Measurements from ENCODE around the gene PHYKPL. TPM values are rescaled to one million over a fixed set of nuclear protein-coding genes. Genes with fewer than 3 reads are reported as not detected.

PHYKPL gene
- total RNA-seq, 1 donor from 2014 or later: 70.2 TPM

- no peaks in the 10 kb centered on the region for H3K27me3 Mint-ChIP-seq (ENCODE audit: unreplicated experiment)
- H3K4me3 Mint-ChIP-seq (ENCODE audit: unreplicated experiment): peak overlapping the region; percentile 75
- peak overlapping the region; percentile 58 for H3K27ac Mint-ChIP-seq (ENCODE audit: unreplicated experiment)
- H3K4me1 Mint-ChIP-seq (ENCODE audit: unreplicated experiment): peaks cover 26% of the 10 kb centered on the region
- DNase-seq (ENCODE audit: extremely low spot score, unreplicated experiment): no peak
- H3K36me3 Mint-ChIP-seq (ENCODE audit: unreplicated experiment): peaks cover 47% of the 10 kb centered on the region
- no peak for TF ChIP-seq CTCF (IDR thresholded peaks at IDR 0.05)
- H3K9me3 Mint-ChIP-seq (ENCODE audit: unreplicated experiment): no peaks in the 10 kb centered on the region
Observed at GRCh38 chr5:178206166-178207101, 26.2 kb downstream of the PHYKPL start.

GRCh38 chr5:178205749-178206047 is 26.9 kb downstream of the PHYKPL start:
- Mint-ChIP-seq H3K4me3 (ENCODE audit: unreplicated experiment) (peak overlapping the region; percentile 75), H3K4me1 (ENCODE audit: unreplicated experiment) (peaks cover 29% of the 10 kb centered on the region), H3K9me3 (ENCODE audit: unreplicated experiment) (no peaks in the 10 kb centered on the region), H3K27me3 (ENCODE audit: unreplicated experiment) (no peaks in the 10 kb centered on the region), H3K27ac (ENCODE audit: unreplicated experiment) (peak overlapping the region; percentile 58), H3K36me3 (ENCODE audit: unreplicated experiment) (peaks cover 40% of the 10 kb centered on the region)
- DNase-seq (ENCODE audit: extremely low spot score, unreplicated experiment): no peak
- TF ChIP-seq CTCF (IDR thresholded peaks at IDR 0.05): no peak

GRCh38 chr5:178204935-178205748 is 27.5 kb downstream of the PHYKPL start:
- Mint-ChIP-seq H3K27ac (ENCODE audit: unreplicated experiment) (peak overlapping the region; percentile 58), H3K4me3 (ENCODE audit: unreplicated experiment) (peak overlapping the region; percentile 92), H3K36me3 (ENCODE audit: unreplicated experiment) (peaks cover 36% of the 10 kb centered on the region), H3K27me3 (ENCODE audit: unreplicated experiment) (no peaks in the 10 kb centered on the region), H3K4me1 (ENCODE audit: unreplicated experiment) (peaks cover 35% of the 10 kb centered on the region), H3K9me3 (ENCODE audit: unreplicated experiment) (no peaks in the 10 kb centered on the region)
- no peak for TF ChIP-seq CTCF (IDR thresholded peaks at IDR 0.05)
- peak; percentile 88 for DNase-seq (ENCODE audit: extremely low spot score, unreplicated experiment)

- H3K9me3 Mint-ChIP-seq (ENCODE audit: unreplicated experiment): no peaks in the 10 kb centered on the region
- peaks cover 39% of the 10 kb centered on the region for H3K4me1 Mint-ChIP-seq (ENCODE audit: unreplicated experiment)
Observed at GRCh38 chr5:178204182-178204934, 28.2 kb downstream of the PHYKPL start, which contains the start of gene HNRNPAB. HNRNPAB (plus strand) TSS chr5:178204533; CDS start chr5:178204838, 305 bp downstream.

More at GRCh38 chr5:178204182-178204934, 28.2 kb downstream of the PHYKPL start, which contains the start of gene HNRNPAB:
- peak; percentile 98 for DNase-seq (ENCODE audit: extremely low spot score, unreplicated experiment)
- Mint-ChIP-seq H3K4me3 (ENCODE audit: unreplicated experiment) (peak within 1 kb of the TSS; percentile 92), H3K36me3 (ENCODE audit: unreplicated experiment) (peaks cover 29% of the 10 kb centered on the region), H3K27ac (ENCODE audit: unreplicated experiment) (peak within 1 kb of the TSS; percentile 96), H3K27me3 (ENCODE audit: unreplicated experiment) (no peaks in the 10 kb centered on the region)
- TF ChIP-seq CTCF (IDR thresholded peaks at IDR 0.05): no peak

All from osteocyte (in vitro differentiated cells).